GM12875 (cell line): ENCODE data around the gene DMGDH.

Experiments
- H3K4me3 ChIP-seq: one replicate; pipeline ENCODE4 v1.5.1; 2011; ENCODE audit warnings: low read depth, low read length, control low read depth
- TF ChIP-seq, protein P1 (sequence below): IDR thresholded peaks from 2 replicates; pipeline ENCODE4 v1.5.1; 2011; ENCODE audit warnings: low read depth, mild to moderate bottlenecking, control low read depth, inconsistent platforms, low read length, moderate library complexity, borderline replicate concordance; ENCODE audit not compliant: insufficient read depth

Gene DMGDH

DNA sequence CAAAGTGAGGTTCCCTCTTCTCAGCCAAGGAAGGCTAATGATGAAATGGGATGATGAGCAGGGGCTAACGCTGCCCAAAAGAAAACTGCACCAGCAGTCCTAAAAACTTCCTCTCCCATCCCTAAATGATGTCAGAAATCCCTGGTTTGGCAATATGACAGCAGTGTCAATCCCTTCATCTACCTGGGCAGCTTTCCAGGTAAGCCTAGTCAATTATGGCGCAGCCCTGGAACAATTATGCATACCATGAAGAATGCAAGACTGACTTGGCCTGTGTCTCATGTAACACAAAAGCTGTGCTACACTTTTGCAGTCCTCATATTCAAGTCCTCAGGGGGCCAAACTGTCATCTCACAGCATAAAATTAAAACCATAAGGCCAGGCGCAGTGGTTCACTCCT, 7.0 kb downstream of the DMGDH start:
- no peak overlapping the region for H3K4me3 ChIP-seq
- TF ChIP-seq, protein P1, sequence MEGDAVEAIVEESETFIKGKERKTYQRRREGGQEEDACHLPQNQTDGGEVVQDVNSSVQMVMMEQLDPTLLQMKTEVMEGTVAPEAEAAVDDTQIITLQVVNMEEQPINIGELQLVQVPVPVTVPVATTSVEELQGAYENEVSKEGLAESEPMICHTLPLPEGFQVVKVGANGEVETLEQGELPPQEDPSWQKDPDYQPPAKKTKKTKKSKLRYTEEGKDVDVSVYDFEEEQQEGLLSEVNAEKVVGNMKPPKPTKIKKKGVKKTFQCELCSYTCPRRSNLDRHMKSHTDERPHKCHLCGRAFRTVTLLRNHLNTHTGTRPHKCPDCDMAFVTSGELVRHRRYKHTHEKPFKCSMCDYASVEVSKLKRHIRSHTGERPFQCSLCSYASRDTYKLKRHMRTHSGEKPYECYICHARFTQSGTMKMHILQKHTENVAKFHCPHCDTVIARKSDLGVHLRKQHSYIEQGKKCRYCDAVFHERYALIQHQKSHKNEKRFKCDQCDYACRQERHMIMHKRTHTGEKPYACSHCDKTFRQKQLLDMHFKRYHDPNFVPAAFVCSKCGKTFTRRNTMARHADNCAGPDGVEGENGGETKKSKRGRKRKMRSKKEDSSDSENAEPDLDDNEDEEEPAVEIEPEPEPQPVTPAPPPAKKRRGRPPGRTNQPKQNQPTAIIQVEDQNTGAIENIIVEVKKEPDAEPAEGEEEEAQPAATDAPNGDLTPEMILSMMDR, result no peak

DNA sequence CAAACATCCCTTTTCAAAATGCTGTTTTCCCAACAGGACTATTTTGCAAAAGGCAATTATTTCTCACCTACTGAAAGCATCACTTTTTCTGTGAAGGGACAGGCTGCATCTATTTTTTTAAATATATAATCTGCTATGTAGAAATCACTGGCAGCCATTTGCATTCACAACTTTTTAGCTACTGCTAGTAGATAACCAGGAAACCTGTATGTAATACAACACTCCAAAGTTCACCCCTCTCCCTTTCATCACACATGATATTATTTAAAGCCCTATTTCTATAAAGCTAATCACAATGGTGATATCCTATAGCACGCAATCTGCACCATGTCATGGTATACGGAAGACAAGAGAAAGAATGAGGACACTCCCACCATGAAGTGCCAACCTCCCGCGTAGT, 9.8 kb downstream of the DMGDH start:
- no peak overlapping the region for H3K4me3 ChIP-seq
- TF ChIP-seq, protein P1, result no peak

DNA sequence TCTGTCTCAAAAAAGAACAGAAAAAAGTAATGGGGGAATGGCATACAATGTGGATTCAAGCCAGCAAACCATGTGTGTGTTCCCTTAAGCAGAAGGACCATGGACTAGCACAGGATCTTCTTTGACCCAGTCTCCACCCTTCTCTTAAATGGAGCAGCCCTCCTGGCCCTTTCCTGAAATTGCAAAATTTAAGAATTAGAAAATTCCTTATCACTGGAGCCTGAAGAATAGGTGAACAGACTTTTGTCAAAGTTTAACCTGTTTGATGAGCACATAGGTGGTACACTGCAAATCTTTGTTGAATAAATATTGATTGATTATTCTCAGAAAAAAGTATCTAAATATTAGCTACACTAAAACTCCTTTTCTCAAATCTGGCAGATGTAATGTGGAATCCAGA, 12.6 kb downstream of the DMGDH start:
- no peak overlapping the region for H3K4me3 ChIP-seq
- TF ChIP-seq, protein P1, result no peak

DNA sequence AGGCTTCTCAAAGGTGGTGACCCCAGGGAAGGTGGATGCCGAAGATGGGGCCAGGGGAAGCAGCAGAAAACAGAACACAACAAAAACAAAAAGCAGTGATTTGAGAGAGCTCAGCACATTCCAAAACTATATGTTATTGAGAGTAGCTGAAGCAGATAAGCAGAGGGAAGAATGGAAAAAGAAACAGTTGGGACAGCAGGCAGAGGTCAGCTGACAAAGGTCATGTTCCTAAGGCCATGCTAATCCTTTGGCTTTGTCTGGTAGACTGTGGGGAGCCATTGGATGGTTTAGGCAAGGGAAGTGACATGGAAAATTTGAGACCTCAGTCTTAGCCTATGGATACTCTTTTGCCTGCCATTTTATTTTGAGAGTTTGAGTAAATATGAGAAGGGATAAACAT, 14.5 kb downstream of the DMGDH start:
- no peak overlapping the region for H3K4me3 ChIP-seq
- TF ChIP-seq, protein P1, result no peak

DNA sequence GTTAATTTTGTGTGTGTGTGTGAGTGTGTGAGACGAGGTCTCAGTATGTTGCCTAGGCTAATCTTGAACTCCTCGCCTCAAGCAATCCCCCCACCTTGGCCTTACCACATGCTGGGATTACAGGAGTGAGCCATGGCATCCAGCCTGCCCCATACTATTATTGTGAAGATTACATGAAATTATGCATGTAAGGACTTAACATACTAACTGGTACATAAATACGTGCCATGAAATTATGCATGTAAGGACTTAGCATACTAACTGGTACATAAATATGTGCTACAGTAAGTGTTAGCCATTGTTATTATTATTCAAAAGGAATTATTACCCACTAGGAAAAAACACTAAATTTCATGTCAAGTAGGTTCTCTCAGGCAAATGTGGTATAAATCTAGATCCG, 16.2 kb downstream of the DMGDH start:
- H3K4me3 ChIP-seq, result no peak overlapping the region

DNA sequence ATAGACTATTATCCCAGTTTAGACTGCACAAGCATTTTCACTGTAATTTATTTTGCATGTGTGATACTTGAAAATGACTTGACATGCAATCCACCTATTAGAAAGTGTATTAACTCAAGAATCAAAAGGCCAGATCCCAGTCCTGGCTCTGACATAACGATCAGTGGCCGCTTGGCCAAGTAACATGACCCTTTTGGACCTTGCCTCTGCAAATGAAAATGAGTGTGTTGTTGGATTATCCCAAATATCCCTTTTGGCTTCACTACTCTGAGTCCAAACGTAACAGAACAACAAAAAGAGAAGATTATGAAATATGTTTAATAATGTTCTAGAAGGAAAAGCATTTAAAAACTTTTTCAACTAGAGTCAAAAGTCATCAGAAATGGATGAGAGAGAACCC, 19.0 kb downstream of the DMGDH start:
- no peak overlapping the region for H3K4me3 ChIP-seq
- TF ChIP-seq, protein P1, result no peak

More for the DNA sequence above, 16.2 kb downstream of the DMGDH start:
- TF ChIP-seq, protein P1, result no peak

DNA sequence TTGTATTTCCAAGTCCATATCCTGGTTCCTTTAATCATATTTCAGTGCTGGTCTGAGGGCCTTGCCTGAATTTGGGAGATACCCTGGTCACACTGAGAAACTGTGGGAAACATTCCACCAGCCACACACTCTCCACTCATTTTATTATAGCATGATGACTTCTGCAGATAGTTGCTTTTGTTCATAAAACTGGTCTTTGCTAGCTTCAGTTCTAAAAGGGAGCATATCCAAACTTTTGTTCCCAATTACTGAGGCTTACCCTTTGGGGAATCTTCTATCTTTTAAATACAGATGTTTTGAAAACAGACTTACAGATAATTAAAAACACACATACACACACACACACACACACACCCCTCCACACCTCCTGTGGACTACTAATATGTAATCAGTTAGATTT, 21.0 kb downstream of the DMGDH start:
- H3K4me3 ChIP-seq, result no peak overlapping the region
- TF ChIP-seq, protein P1, result no peak
